ENCODE results near the gene ACSBG1.

ACSBG1 gene

DNA sequence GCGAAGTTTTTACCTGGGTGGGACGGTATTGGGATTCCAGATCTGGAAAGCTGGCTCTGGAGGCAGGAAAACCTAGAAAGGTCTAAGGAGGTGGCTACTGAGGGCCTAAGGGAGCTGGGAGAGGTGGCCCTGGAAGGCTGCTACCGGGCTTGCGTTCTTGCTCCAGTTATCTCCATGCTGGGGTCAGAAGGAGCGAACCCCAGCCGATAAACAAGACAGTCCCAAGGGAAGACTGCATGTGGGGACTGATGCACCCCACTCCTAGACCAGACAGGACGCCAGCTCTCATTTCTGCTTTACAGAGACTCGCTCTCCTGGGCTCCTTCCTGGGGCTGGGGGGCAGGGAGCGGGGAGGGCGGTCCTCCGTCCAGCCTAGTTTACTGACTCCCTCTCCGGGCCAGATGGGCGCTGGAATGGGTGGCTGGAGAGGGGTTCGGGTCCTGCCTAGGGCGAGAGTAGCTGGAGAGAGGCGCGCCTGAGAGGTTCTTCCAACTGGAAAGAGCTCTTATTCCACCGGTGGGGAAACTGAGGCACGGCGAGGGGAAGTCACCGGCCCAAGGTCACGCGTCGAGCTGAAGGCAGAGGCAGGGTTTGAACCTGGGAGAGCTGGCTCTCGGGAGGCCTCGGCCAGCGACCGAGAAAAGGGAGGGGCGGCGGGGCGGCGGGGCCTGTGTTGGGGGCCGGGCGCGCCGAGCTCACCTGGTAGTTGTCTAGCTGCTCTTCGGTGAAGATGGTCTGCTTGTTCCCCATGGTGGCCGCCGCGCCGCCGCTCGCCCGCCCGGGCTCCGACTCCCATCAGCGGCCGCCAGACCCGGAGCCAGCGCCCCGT, 103.7 kb downstream of the ACSBG1 start:
- DNase-seq = no peak

DNA sequence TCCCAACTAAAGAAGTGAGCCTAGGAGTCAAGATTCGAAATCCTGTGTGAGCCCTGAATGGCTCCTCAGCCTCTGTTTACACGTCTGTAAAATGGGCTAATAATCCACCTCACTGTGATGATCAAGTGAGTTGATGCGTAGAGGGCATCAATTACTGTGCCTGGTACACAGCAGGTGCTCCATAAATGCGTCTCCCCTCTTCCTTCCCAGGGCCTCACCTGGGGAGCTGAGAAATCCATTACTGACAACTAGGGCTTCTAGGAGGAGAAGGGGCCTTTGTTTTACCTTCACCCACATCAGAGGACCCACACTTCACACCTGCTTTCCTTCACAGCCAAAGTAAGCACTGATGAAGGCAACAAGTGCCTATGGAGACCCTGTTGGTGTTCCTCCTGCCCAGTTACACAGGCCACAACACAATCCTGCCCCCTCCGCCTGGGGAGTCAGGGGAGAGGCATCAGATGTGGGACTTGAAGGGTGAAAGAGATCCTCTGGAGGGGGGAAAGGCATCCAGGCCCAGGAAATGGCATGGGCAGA, 104.5 kb downstream of the ACSBG1 start:
- DNase-seq = no peak

DNA sequence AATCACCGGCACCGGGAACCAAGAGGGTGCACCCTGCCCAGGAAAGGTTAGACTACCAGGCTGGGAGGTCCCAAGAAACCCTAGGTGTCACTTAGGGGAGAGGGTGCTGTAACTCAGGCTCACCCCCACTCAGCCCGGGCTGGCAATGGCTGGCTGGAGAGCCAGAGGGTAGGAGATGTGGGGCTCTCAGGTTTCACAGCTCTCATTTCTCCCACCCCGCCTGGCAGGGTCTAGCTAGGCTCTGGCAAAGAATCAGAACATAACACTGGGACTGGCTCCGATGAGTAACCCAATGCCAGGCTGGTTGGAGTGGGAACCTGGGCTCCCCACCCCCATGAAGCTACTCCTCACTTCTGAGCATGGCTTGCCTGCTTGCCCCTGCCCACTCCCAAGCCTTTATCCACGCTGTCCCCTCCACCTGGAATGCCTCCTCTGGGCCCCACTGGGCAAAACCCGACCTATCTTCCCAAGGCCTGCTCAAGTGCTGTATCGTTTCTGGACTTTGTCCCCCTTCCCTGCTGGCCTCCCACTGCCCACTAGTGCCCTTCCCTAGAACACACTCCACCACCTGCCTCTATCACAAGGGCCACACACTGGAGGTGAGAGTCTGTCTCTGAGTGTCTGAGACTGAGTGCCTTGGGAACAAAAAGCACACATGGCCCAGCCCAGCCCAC, 105.2 kb downstream of the ACSBG1 start:
- DNase-seq = peak in 1 of 14 donors; percentile 21

DNA sequence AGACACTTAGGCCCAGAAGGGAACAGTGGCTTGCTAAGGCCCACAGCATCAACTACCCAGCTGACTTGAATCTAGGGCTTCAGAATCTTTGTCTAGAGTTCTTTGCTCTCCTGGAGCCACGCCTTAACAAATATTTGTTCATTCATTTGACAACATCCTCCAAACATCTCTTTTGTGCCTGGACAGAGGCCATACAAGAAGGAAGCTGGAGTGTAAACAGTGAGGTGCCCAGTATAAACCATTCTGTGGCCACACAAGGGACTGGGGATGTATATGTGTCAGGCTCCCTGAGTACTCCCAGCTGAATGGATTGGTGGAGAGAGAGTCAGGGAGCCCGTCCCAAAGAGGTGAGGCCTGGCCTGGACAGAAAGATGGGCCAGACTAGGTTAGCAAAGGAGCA, 106.5 kb downstream of the ACSBG1 start:
- DNase-seq = no peak

DNA sequence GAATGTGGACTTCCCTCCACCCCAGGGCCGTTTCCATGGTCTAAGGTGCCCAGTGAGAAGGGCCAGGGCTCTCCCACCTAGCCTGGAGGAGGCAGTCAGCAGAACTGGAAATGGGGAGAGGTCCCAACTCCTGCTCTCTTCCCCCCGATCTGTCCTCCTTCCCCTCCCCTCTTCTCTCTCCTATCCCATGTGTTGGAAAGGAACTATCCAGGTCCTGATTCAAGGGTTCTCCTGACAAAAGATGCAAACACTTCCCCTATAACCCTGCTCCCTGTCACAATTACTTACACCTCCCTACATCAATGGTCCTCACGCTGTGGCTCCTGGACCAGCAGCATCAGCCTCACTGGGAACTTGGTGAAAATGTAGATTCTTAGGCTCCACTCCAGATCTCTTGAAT, 109.1 kb downstream of the ACSBG1 start:
- DNase-seq = no peak

DNA sequence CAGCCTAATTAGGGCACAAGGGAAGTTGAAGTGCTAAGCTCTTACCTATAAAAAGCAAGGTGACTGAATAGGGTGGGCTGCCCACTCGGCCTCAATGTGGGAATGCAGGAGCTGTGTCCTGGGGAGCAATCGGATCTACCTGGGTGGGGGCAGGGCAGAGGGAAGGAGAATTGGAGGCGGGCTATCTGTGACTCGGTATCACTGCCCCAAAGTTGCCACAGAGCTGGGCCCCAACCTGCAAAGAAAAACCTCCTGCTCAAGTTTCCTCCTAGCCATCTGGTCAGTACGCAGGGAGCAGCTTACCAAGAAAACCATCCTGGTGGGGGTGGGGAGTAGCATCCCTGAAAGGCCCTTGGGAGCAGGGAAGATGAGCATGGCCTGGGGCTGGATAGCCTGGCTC, 113.8 kb downstream of the ACSBG1 start:
- no peak for DNase-seq

Measured in C1 segment of cervical spinal cord (tissue), 14 donors.